IPS-NIHi7 (cell line): Measurements from ENCODE around the gene PPOX.

Experiments
- DNase-seq: peaks from one replicate; pipeline ENCODE4 v3.0.0; 2012; ENCODE audit warnings: mixed read lengths; ENCODE audit errors: extremely low spot score

Gene PPOX

DNA sequence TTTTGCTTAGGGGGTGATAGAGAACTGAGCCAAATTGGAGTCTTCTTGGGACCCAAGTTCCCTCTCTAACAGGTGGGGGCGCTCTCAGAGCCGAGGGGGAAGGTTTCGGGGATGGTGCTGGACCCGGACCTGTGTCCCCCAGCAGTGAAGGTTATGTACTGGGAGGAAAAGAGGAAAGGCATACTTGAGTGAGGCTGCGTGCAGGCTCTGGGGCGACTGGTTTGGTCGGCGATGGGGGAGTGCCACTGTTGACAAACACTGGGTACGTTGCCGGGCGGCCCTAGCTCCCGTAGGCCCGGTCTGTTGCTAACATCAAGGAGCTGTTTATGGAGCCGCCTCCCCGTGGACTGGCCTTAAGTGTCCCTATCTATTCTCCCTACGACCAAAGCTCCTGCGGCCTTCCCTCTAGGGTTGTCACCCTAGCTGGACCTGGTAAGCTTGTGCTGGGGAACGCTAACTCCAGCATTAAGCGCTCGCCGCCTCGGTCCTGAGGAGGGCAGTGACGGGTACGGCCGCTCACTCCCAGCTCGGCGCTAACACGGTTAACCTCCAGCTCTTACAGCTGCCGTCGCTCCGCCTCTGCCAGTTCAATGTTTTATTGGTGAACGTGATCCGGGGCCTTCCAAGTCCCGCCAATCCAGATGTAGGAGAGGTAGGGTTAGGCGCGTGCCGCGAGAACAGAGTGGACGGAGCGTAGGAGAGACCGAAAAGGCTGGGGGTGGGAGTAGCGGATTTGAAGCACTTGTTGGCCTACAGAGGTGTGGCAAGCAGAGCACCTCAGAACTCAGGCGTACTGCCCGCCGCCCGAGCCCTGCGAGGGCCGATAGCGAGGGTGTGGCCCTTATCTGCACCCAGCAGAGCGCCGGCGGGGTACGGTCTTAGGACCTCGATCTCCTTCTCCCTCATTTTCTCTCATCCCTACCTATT is at the start of gene PPOX:
Gene PPOX (plus strand): TSS at position 685 of the 927 bp plus-strand sequence. CDS start 422 bp downstream, outside the sequence.
- DNase-seq = peak; percentile 93

DNA sequence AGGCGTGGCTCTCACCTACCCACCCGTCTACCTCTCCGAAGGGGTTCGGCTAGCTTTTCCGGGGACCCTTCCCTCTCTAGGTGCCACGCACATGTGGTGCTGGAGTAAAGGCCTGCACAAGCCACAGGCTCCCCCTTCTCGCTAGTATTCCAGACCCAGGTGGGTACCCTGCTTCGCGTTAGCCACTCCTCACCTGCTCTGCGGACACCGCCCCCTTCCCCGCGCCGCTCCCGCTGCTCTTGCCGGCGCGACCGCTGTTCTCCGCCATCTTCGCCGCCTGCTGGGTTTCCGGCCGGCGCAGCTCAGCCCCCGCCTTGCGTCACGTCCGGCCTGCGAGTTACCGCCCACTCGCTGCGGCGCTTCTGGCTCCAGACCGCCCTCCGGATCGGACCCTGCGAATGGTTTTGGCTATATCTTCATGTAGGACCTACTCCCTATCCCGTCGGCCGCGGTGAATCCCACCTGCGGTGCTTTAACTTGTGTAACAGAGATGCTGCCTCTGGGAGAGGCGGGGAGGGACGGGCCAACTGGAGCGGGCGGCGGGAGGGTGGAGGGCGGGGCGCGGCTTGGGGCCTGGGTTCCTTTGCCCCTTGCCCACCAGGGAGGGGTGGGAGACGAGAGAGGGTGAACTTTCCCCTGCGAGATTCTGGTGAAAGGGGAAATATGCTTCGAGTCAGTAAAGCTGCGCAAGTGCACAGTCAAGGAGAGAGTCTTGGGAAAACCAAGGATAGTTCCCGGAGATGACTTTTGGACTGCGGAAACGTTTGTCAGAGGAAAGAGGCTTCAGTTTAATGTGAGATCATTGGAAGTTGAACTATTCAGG is 48.3 kb upstream of the PPOX start, which contains the start of the genes NIT1 and PFDN2:
Gene NIT1 (plus strand): TSS at position 347 of the 823 bp plus-strand sequence. CDS start 72 bp downstream, at position 419.
Gene PFDN2 (minus strand): TSS at position 279 of the 823 bp plus-strand sequence. CDS start 11 bp downstream, at position 268.
- peak; percentile 92 for DNase-seq

DNA sequence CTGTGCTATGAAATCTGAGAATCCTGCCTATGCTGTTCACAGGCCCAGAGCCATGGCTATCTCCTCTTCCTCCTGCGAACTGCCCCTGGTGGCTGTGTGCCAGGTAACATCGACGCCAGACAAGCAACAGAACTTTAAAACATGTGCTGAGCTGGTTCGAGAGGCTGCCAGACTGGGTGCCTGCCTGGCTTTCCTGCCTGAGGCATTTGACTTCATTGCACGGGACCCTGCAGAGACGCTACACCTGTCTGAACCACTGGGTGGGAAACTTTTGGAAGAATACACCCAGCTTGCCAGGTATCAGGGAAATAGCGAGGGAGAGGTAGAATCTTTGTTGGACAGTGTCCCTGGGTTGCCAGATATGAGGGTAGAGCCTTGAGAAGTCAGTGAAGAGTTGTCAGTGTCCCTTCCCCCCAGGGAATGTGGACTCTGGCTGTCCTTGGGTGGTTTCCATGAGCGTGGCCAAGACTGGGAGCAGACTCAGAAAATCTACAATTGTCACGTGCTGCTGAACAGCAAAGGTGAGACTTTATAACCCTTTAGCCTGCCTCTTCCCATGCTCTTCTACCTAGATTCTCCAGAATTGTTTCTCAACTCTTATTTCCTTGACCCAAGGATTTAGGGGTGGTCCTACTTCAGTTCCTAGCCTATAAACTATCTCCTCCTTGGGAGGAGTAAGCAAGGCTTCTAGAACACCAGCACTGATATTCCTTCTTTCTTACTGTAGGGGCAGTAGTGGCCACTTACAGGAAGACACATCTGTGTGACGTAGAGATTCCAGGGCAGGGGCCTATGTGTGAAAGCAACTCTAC is 46.9 kb upstream of the PPOX start:
- DNase-seq = peak; percentile 72

DNA sequence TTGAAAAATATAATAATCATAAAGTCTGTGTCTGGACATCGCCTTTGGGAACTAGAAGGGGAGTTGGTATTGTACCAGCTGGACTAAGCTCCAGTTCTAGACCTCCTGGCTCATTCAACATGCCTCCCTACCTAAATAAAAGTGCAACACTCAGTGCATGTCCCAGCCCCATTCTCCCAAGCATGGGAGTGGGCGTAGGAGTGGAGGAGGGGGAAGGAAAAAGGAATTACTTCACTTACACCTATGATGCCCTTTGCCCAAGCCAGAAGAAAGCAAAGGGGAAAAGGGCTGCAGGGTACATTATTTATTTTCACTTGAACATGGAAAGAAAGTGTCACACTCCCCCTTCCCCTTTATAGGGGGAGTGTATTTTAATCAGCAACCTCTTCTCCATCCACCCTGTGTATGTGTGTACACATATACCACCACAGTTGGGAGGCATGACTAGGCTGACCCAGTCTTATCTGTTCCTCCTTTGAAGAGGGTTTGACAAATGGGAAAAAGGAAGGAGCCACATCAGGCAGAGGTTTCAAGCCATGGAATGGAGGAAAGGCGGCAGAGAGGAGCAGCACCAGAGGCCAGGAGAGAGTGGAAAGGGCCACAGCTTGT is 45.1 kb upstream of the PPOX start:
- DNase-seq = no peak

DNA sequence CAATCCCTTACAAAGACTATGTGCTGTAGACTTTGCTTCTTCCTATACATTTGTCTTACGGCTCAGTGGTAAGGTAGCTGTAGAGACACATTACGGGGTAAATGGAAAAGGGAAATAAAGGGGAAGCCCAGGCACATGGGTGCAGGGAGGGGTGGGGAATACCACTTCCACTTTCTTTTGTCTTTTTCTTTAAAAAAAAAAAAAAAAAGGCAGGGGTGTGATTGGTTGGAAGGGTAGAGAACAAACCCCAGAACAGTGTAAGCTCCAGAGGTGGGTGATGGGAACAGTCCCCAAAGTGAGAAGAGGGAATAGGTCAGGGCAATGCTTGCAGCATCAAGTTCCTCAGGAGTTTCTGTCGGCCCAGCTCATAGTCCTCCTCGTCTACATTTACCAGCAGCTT is 44.4 kb upstream of the PPOX start:
- no peak for DNase-seq

DNA sequence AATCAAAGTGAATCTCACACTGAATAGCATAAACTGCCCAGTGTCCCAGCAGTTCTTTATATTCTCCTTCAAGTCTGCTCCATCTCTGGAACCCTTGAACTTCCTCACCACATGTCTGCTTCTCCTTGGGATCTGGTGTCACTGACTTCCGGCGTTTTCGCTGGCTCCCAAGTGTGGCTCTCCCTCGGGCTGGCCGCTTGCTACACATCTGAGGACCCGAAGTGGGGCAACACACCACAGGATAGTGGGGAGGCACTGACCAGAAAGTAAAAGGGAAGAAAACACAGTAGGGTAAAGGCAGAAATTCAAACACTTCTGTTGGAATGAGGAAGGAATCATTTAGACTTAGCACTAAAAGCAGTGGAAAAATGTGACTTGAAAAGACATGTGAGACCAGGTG is 43.3 kb upstream of the PPOX start:
- no peak for DNase-seq

DNA sequence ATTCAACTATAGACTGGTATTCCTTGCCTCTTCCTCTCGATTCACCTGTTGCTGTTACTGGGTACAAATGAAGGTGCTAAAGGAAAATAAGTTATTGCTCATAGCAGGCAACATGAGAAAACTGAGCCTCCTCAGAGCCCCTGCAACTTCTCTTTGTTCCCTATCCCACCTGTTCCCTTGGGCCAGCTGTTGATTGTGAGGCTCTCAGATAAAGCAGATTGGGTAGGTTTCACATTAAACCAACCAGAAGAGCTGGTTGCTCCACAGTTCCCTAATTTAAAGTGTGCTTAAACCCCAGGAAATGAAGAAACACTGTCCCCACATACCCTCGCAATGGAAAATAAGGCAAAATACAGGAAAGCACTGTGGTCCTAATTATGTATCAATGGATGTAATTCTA is 38.6 kb upstream of the PPOX start:
- no peak for DNase-seq

DNA sequence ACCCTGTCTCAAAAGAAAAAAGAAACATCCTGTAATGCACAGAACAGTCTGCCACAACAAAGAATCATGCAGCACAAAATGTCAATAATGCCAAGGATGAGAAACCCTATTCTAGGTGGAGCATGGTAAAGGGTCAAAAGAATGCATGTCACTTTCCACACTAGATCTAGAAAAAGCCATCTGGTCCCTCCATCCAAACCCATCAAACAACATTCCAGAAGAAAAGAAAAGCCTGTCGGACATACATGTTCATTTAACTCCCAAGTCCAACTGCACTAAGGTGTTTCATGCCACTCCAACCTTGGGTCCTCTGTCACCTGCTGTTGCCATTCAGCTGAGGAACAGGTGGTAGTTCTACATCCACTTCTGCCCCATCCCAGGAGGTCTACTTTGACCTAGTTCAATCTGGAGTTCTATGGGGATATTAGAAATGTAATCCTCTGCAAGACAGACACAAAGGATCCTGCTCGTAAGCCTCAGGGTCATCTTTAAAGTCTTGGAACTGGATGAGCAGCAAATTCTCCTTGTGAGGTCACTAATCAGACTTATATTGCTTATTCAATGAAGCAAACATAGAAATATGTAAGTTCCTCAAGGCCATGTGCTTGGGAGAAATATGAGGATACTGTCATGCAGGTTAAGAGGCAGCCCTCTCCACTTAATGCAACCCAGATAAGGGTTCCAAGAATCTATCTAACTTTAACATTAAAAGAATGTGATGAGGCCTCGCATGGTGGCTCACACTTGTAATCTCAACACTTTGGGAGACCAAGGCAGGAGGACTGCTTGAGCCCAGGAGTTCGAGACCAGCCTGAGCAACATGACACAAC is 37.4 kb upstream of the PPOX start:
- DNase-seq = no peak

DNA sequence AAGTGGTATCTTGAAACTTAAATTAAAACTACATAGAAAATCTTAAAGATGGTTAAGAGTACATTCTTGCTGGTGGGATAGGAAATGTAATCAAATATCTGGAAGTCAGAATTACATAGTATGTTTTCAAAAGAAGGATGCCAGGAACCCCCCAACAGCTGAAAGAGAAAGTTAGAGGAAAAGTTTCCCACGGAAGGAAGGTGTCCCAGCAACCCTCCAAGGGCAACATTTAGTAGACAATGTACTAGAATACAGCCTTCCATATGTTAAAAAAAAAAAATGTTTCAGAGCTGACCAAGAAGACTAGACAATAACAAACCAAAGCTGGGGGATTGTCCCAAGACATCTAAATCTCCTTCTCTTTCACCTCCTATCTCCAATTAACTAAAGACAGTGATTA is 36.0 kb upstream of the PPOX start:
- no peak for DNase-seq

DNA sequence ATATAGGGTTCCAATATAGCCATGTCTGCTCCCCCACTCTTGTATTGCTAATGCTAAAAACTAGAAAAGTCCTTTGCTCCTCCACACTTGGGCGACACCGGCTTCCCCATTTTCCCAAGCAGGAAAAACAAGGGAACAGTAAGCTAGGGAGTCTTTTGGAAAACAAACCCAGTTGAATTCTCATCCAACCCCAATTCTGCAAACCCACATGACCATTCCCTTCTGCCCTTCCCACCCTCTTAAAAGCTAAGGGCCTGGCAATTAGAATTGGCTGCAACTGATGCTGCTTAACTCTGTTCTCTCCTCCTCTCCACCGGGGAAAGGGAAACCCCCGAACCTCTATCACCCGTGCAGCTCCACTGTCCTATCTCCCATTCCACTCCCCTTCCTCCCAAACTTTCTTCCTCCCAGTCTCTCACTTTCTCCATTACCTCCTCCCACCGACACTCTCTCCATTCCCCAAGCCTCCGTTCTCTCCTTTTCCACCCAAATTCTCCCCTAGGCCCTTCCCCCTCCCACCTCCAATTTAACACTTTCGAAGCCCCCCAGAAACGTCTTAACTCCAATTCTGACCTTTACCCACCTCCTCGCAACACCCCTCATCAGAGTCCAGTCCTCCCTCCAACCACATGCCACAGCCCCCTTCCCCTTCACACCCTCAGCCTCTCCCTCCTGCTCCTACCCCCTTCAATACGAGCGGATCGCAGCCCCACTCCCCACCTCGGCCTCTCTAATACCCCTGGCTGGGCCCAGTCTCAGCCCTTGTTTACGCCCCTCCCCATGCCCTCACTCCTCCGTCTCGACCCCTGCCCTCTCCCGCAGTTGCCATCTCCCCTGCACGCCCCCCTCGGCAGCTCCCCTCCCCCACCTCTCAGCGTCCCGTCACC is 34.5 kb upstream of the PPOX start:
- no peak for DNase-seq

DNA sequence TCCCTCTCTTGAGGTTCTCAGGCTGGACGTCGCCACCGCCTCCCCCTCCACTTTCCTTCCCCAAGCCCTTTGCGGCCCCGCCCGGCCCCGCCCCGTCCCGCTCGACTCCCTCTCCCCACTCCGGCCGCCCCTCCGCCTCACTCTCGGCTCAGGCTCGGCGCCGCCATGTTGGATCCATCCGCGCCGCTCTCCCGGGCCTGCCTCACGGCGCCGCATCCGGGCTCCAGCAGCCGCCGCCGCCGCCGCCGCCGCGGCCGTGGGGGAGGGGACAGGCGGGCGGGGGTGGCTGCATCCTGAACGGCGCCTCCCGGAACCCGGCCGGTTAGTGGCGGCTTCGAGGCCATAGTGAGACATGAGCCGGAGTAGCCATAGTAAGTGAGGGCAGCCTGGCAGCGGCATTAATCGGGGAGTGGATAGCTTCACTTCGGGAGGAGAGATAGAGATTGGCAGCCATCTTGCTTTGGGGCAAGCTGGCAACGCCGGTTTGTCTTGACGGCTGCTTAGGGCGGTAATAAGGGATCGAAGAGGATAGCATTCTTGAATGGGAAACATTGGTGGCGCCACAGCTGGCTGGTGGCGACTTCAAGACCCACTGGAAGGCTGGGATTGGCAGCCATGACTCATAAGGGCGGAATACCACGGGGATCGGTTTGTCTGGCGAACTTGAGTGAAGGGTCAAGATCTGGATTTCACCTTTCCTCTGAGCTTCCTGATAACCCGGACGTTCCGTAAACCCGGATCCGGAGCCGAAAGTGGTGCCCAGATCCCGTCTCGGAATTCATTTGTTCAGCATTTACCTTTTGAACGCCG is 33.6 kb upstream of the PPOX start, which contains the start of gene DEDD:
Gene DEDD (minus strand): TSS at position 258 of the 810 bp plus-strand sequence. CDS start 8,205 bp downstream, outside the sequence.
- peak; percentile 89 for DNase-seq

DNA sequence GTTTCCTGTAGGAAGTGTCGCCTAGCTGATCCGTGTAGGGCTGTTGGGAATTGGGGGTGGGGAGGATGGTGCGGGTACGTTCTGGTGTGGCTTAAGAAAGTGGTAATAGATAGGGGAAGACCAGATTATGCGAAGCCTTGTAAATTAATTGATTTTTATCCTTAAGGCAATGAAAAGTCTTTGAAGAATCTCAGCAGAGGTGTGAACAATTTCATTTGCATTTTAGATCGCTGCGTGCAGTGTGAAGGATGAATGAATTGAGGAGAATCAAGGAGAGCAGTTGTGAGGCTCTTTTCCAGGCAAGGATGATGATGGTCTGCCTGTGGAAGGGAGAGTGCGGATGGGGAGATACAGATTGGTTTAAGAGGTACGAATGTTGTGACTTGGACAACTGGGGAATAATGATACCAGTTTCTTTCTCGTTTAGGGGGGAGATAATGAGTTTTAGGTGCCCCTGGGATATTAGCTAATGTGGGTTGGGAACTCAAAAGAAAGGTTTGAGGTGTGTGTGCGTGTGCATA is 32.9 kb upstream of the PPOX start:
- no peak for DNase-seq

DNA sequence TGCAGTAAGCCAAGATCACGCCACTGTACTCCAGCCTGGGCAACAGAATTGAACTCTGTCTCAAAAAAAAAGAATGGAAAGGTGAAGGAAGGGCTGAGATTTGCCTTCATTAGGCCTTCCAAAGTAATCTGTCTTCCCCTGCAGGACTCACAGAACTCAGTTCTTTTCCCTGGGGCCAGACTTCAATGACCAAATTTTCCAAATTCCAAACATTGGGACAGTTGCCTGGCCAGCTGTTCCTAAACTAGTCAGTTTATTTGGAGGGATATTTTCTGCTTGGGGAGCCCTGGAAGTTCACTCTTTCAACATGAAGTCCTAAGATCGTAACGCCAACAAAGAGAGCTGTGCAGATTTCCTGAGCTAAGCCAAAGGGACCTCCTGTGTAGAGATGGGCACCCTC is 28.3 kb upstream of the PPOX start:
- DNase-seq = no peak

DNA sequence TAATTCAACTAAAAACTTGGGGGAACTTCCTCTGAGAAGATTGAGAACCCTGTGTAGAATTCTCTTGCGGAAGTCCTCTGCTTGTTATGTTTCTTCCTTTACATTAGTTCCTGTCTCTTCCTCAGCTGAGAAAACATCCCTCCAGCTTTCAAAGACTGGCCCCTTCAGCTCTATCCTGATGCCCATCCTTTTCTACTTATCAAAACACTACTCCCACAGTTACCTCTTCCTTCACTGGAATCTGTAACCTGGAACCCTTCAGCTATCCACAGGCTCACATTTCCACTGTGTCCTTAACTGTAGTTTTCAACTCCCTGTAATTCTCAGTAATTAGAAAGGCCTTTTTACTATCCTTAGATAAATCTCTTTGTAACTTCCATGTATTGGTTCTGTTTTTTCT is 27.8 kb upstream of the PPOX start:
- DNase-seq = no peak

DNA sequence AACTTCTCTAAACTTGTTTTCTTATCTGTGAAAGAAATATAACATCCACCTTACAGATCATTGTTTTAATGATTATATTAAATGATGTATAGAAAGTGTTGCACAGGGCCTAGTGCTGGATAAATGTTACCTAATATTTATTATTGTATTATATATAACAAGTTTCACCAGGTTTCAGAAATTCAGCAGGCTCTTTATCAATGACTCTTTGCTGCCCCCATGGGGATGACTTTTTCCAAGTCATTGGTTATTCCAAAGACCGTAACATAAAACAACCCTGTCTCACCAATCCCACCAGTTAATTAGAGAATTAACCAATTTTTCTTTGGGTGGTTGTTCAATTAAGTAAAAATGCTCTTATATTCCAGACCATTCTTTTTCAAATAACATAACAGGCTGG is 26.5 kb upstream of the PPOX start:
- peak; percentile 46 for DNase-seq

DNA sequence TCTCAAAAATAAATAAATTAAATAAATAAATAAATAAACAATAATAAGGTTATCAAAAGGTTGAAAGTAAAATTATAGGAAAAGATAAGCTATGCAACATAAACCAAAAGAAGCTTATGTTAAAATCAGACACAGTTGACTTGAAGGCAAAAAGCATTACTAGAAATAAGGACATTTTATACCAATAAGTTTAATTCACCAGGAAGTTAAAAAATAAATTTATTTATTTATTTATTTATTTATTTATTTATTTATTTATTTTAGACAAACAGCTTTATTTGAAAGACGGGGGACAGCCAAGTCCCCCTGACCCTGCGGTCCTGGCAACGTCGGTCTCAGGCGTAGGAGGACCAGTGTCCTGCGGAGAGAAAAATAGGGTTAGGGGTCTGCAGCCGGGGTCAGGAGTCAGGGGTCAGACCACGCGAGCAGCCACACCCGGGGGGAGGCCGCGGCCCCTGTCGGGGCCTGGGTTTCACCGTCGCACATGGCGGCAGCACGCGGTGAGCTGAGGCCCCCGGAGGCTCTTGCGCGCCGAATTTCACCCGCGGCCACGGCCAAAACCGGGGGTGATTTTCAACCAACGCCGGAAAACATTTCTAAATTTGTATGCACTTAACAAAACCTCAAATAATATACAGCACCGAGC is 25.3 kb upstream of the PPOX start:
- no peak for DNase-seq

DNA sequence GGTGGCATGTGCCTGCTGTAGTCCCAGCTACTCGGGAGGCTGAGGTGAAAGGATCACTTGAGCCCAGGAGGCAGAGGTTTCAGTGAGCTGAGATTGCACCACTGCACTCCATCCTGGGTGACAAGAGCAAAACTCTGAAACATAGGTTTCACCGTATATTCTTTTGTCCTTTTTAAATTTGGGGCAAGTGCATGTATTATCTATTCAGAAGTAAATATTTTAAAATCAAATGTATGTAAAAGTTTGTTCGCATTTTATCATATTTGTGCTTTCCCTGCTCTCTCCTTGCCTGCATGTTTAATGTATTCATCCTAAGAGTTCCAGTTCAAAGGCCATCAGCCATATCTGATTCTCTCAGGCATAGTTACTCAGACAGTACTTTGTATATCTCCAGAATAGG is 20.4 kb upstream of the PPOX start:
- DNase-seq = no peak

DNA sequence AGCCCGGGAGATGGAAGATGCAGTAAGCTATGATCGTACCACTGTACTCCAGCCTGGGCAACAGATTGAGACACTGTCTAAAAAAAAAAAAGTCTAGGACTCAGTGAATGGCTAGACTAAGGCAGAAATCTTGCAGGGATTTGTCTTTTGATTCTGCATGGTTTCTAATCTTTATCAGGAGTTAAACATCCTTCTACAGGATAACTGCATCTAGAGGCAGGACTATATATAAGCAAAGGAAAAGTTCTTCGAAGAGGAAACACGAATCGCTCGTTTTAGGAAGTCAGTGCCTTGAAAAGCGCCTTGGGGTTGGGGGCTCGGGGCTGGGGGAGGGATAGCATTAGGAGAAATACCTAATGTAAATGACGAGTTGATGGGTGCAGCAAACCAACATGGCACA is 13.1 kb upstream of the PPOX start:
- no peak for DNase-seq
